HG03575 (cell line): ENCODE results near the gene SYNDIG1.

Experiments used
- ATAC-seq: cut with Tn5 transposase; IDR thresholded peaks from one replicate; pipeline ENCODE4 v1.9.1; 2021; ENCODE audit not compliant: unreplicated experiment, insufficient number of reproducible peaks, low FRiP score; ENCODE audit errors: extremely low read depth

SYNDIG1 gene

GRCh38 chr20:24488800-24489175 lies 19.4 kb downstream of the SYNDIG1 start:
- ATAC-seq: no peak

GRCh38 chr20:24489193-24489592 lies 19.8 kb downstream of the SYNDIG1 start:
- no peak for ATAC-seq

GRCh38 chr20:24489631-24490260 lies 20.3 kb downstream of the SYNDIG1 start:
- ATAC-seq: no peak

GRCh38 chr20:24490598-24490997 lies 21.2 kb downstream of the SYNDIG1 start:
- ATAC-seq: no peak

DNA sequence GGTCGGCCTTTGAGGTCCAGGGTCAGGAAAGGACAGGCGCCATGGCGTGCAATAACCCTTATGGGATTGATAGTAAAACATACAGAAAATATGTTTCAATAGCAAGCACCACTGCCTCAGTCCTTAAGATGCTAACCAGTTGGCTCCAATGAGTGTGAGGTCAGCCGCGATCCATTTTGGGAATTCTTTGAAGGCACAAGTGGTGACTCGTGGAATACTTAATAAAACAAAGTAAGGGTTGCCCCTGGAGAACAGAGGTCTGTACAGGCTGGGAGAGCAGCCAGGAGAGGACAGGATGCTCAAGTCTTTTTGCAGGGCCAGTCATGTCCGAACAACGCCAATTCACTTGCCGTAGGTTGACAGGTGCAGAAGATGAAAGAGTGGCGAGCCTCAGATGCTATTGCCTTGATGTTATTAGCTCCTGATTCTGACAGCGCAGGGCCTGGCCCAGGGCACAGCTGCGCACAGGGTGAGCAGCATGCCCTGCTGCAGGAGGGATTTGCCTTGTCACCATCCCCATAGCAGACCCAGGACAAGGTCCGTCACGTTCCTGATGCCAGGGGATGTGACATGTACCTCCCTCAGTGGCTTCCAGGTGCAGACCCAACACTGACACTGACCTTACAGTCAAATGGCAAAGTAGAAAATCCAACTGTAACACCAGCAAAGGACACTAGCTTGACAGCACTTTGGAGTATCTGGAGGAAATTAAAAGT lies 21.8 kb downstream of the SYNDIG1 start:
- no peak for ATAC-seq

GRCh38 chr20:24492031-24492607 lies 22.7 kb downstream of the SYNDIG1 start:
- ATAC-seq: no peak

GRCh38 chr20:24492698-24493097 lies 23.3 kb downstream of the SYNDIG1 start:
- no peak for ATAC-seq

- ATAC-seq: no peak
Observed at GRCh38 chr20:24493181-24493580, 23.8 kb downstream of the SYNDIG1 start.

GRCh38 chr20:24493661-24494459 lies 24.4 kb downstream of the SYNDIG1 start:
- no peak for ATAC-seq

- ATAC-seq: no peak
Observed at GRCh38 chr20:24494460-24494920, 25.1 kb downstream of the SYNDIG1 start.

DNA sequence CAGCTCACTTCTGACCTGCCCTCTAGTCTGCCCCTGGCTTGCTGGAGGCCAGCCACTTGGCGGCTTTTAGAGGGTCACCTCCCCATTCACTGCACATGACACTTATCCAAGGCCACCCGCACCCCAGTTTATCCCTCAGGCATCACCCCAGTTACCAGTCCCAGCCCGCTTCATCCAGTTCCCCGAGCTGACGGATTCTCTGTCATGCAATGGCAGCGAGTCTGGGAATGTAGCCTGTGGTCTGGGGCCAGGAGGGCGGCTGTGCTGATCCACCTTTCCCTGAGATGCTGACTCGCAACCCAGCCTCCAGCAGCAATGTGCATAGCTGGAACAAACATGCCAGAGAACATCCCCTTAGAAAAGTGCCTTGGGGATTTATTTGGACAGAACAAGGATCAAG lies 25.8 kb downstream of the SYNDIG1 start:
- no peak for ATAC-seq

GRCh38 chr20:24497851-24498250 lies 28.4 kb downstream of the SYNDIG1 start:
- no peak for ATAC-seq

DNA sequence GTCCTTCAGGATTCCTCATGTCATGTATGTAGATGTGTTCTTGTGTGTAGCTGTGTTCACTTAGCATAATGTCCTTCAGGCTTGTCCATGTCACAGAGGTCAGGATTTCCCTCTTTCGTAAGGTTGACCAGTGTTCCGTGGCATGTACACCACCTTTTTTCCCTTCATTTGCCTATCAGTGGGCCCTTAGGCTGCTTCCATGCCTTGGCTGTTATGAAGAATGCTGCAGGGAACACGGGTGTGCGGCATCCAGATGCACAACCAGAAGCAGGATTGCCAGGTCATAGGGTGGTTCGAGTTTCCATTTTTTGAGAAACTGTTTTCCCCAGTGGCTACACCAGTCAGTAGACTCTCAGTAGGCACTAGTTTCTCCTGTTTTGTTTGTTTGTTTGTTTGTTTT lies 29.2 kb downstream of the SYNDIG1 start:
- ATAC-seq: no peak

- ATAC-seq: no peak
Observed at GRCh38 chr20:24499472-24499871, 30.0 kb downstream of the SYNDIG1 start.

DNA sequence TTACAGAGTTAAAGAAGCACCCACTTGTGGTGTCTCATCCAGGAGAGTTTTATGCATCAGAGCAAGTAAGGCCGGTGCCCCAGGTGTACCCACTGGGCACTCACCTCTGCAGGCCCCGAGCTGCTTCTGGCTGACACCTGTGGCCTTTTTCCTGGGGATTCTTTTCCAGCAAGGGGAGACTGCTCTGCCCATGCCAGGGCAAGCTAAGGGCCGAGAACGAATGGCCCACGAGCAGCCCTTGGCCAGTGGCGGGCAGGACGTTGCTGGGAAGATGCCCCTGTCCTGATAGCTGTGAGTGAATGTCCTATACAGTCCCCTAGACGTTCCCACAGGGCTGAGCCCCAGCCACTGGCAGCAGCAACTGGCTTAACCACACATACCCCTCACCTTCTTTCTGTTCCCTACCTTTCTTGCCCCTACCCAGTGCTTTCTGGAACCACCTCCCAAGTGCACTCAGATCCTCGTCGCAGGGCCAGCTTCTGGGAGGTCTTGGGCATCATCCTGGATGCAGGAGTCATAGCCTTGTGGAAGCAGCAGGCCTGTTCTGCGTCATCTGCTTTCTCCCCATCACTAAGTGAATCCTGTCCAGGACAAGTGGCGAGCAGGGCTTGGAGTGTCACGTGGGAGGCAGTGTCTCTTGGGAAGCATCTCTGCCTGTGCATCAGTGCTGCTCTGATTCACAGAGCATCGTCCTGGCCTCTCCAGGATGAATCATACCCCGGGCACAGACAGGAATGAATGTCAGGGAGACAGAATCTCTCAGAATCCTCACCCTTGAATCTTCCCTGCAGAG lies 32.5 kb downstream of the SYNDIG1 start:
- ATAC-seq: no peak

DNA sequence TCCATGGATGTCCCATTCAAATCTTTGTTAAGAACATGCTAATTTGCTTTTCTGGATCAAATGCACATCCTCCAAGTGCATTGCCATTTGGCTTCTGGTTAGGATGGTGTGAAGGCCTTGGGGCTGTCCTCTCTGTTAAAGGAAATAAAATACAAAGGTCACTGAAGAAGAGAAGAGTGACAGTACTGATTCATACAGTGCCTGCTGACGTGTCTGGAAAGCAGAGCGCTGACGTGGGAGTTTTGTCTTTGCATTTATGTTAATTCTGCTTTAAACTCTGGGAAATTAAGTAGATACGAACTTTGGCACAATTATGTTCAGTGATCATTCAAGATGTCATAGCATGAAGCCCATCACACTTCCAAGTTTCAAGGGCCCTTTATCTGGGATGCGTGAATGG lies 33.2 kb downstream of the SYNDIG1 start:
- no peak for ATAC-seq

DNA sequence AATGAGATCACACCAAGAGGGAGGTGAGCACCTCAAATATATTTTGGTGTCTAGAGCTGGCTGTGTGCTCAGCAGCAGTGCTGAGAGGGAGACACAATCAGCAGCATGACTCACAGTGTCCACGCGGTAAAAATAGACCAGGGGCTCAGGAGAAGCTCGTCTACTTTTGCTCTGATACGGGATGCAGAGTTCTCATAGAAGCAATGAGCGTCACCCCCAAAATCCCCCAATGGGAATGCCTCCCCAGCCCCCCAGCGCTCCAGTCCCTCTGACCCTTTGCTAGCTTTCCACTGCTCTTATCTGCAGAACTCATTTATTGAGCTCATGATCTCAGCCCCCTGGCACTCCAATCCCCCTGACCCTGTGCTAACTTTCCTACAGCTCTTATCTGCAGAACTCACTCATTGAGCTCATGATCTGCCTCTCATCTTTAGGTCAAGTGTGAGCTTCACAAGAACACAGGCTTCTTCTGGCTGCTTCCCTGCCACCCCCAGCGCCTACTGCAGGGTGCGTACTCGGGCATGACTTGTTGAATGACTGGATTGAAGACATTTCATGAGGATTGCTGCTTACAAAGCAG lies 34.0 kb downstream of the SYNDIG1 start:
- ATAC-seq: no peak
